Keratinocyte (primary cell): ENCODE data around the gene TOM1. TPM values are rescaled to one million over a fixed set of nuclear protein-coding genes. Genes with fewer than 3 reads are reported as not detected.

Experiments
- DNase-seq: peaks from one replicate; pipeline ENCODE4 v3.0.0-alpha.2; 2011; ENCODE audit warnings: low read depth, missing footprints, low spot score
- FAIRE-seq: peaks from 2 replicates; lab custom pipeline; 2011; peaks lifted over from hg19 to GRCh38; lab: Jason Lieb, UNC
- H2AFZ ChIP-seq: 2 replicates; pipeline ENCODE4 v1.6.0; 2012; ENCODE audit warnings: low read length, control low read depth, inconsistent platforms; ENCODE audit not compliant: control insufficient read depth
- H3K27ac ChIP-seq: 2 replicates; pipeline ENCODE4 v1.5.1; 2011; ENCODE audit warnings: low read length; ENCODE audit not compliant: control insufficient read depth, insufficient read depth
- H3K27me3 ChIP-seq: 3 replicates; pipeline ENCODE4 v1.6.0; 2011; ENCODE audit warnings: low read length; ENCODE audit not compliant: control insufficient read depth, insufficient read depth; ENCODE audit errors: extremely low read depth
- H3K36me3 ChIP-seq, 2 experiments: 2 replicates in 1 of 2; 3 replicates in 1 of 2; pipeline ENCODE4 v1.5.1; 2011; ENCODE audit warnings: low read length in 2 of 2, mild to moderate bottlenecking in 1 of 2; ENCODE audit not compliant: control insufficient read depth in 2 of 2, insufficient read depth in 2 of 2; ENCODE audit errors: extremely low read depth in 1 of 2
- H3K4me1 ChIP-seq: 3 replicates; pipeline ENCODE4 v1.5.1; 2011; ENCODE audit warnings: low read length; ENCODE audit not compliant: control insufficient read depth, insufficient read depth; ENCODE audit errors: extremely low read depth
- H3K4me2 ChIP-seq: 3 replicates; pipeline ENCODE4 v1.6.0; 2011; ENCODE audit warnings: low read depth, low read length; ENCODE audit not compliant: control insufficient read depth, insufficient read depth; ENCODE audit errors: extremely low read depth
- H3K4me3 ChIP-seq, 3 experiments: fragments of 200-600 bp in 1 of 3; sonication (generic) in 1 of 3; 2 replicates in 2 of 3; 3 replicates in 1 of 3; pipeline ENCODE4 v1.5.1; 2011 to 2016; ENCODE audit warnings: low read length in 3 of 3, mild to moderate bottlenecking in 3 of 3, control low read depth in 2 of 3, inconsistent platforms in 1 of 3, low read depth in 1 of 3, mixed read lengths in 1 of 3, mixed run types in 1 of 3, moderate library complexity in 1 of 3; ENCODE audit not compliant: control insufficient read depth in 2 of 3, insufficient read depth in 2 of 3; ENCODE audit errors: extremely low read depth in 1 of 3
- H3K79me2 ChIP-seq: 2 replicates; pipeline ENCODE4 v1.6.0; 2012; ENCODE audit warnings: low read length; ENCODE audit not compliant: control insufficient read depth, insufficient read depth
- H3K9ac ChIP-seq: 3 replicates; pipeline ENCODE4 v1.6.0; 2011; ENCODE audit warnings: low read length; ENCODE audit not compliant: control insufficient read depth, insufficient read depth; ENCODE audit errors: extremely low read depth
- H3K9me1 ChIP-seq: 3 replicates; pipeline ENCODE4 v1.6.0; 2011; ENCODE audit warnings: low read length; ENCODE audit not compliant: control insufficient read depth, insufficient read depth; ENCODE audit errors: extremely low read depth
- H3K9me3 ChIP-seq: 2 replicates; pipeline ENCODE4 v1.5.1; 2012; ENCODE audit warnings: low read depth, low read length; ENCODE audit not compliant: control insufficient read depth
- H4K20me1 ChIP-seq: 3 replicates; pipeline ENCODE4 v1.6.0; 2011; ENCODE audit warnings: low read length; ENCODE audit not compliant: control insufficient read depth, insufficient read depth; ENCODE audit errors: extremely low read depth
- CTCF ChIP-seq, 3 experiments: IDR thresholded peaks in 1 of 3; conservative IDR thresholded peaks in 1 of 3; optimal IDR thresholded peaks in 1 of 3; 2 replicates in 2 of 3; 3 replicates in 1 of 3; pipeline versions ENCODE3 to v1.5.1; 2011; ENCODE audit warnings: low read length in 3 of 3, mild to moderate bottlenecking in 3 of 3, moderate library complexity in 2 of 3, control low read depth in 1 of 3, inconsistent platforms in 1 of 3; ENCODE audit not compliant: insufficient read depth in 2 of 3; ENCODE audit errors: extremely low read depth in 1 of 3
- EZH2 ChIP-seq: IDR thresholded peaks from one replicate; pipeline ENCODE4 v1.6.1; 2012; ENCODE audit warnings: inconsistent platforms, mild to moderate bottlenecking, low read length, moderate library complexity
- dilution Hi-C: fragments of 300-500 bp; cut with MboI; formaldehyde crosslinking; loops from one replicate; pipeline ENCODE4 v1.7.0; 2020; ENCODE audit warnings: low sequenced_read_pairs; ENCODE audit not compliant: extremely low pct_ligation_motif_present
- polyA plus RNA-seq, 5 experiments: library from polyadenylated mRNA; depleted of rRNA in 3 of 5; stranded (reverse) in 3 of 5; stranded (forward) in 1 of 5; unstranded in 1 of 5; fragments of >200 nt; gene quantifications; 1 replicate in 1 of 5; 2 replicates in 3 of 5; 3 replicates in 1 of 5; pipeline versions ENCODE4 v1.2.1 to v1.2.3, GENCODE V29; 2011 to 2012; ENCODE audit warnings: missing spikeins in 2 of 5, low read depth in 1 of 5, low replicate concordance in 1 of 5

The TOM1 gene
- polyA plus RNA-seq, 1 donor (not counting 4 experiments of a cell fraction or from before 2014, with no cell fraction given) = 17.4 TPM

- Histone ChIP-seq H3K4me2 (no peak overlapping the region), H4K20me1 (no peaks in the 10 kb centered on the region), H3K9ac (no peak overlapping the region), H3K9me1 (no peaks in the 10 kb centered on the region), H3K79me2 (no peaks in the 10 kb centered on the region), H3K36me3 (peaks cover 0 to 12% of the 10 kb centered on the region in 2 experiments), H3K4me1 (no peaks in the 10 kb centered on the region), H3K27me3 (no peaks in the 10 kb centered on the region), H2AFZ (no peak overlapping the region), H3K4me3 (no peak overlapping the region), H3K27ac (no peak overlapping the region), H3K9me3 (no peaks in the 10 kb centered on the region)
- DNase-seq = no peak
- TF ChIP-seq EZH2 = no peak
- no peak for TF ChIP-seq CTCF (optimal IDR thresholded peaks at IDR 0.05 in 1 of 3, IDR thresholded peaks at IDR 0.05 in 1 of 3, conservative IDR thresholded peaks at IDR 0.05 in 1 of 3; ENCODE audit: extremely low read depth in 1 of 3, insufficient read depth in 2 of 3, low read length in 3 of 3)
- no peak for FAIRE-seq
- dilution Hi-C loops = no loop called here
Observed at GRCh38 chr22:35392357-35392756, 92.7 kb downstream of the TOM1 start.

- TF ChIP-seq EZH2 (no peak), CTCF (optimal IDR thresholded peaks at IDR 0.05 in 1 of 3, IDR thresholded peaks at IDR 0.05 in 1 of 3, conservative IDR thresholded peaks at IDR 0.05 in 1 of 3; ENCODE audit: extremely low read depth in 1 of 3, insufficient read depth in 2 of 3, low read length in 3 of 3) (no peak)
- Histone ChIP-seq H3K9me3 (no peaks in the 10 kb centered on the region), H2AFZ (no peak overlapping the region), H3K9ac (no peak overlapping the region), H3K27me3 (no peaks in the 10 kb centered on the region), H3K4me1 (no peaks in the 10 kb centered on the region), H3K9me1 (no peaks in the 10 kb centered on the region), H4K20me1 (no peaks in the 10 kb centered on the region), H3K79me2 (no peaks in the 10 kb centered on the region), H3K4me2 (no peak overlapping the region), H3K36me3 (peaks cover 0 to 12% of the 10 kb centered on the region in 2 experiments), H3K4me3 (no peak overlapping the region), H3K27ac (no peak overlapping the region)
- no peak for FAIRE-seq
- dilution Hi-C loops = no loop called here
- DNase-seq = no peak
Observed at GRCh38 chr22:35393116-35394010, 93.7 kb downstream of the TOM1 start.
